Kidney (tissue), 14 donors: ENCODE data around the gene ARID1B. TPM values are rescaled to one million over a fixed set of nuclear protein-coding genes. Genes with fewer than 3 reads are reported as not detected.
A peak's percentile ranks its signal among the peaks of the same experiment; 100 is the strongest.

Source experiments
- DNase-seq, 5 donors: peaks; one replicate each; pipeline ENCODE4 v3.0.0-alpha.2; 2013 to 2020
- FAIRE-seq: peaks from 2 replicates; lab custom pipeline; 2012; peaks lifted over from hg19 to GRCh38; lab: Jason Lieb, UNC
- H3K27ac ChIP-seq, 2 donors: one replicate each; pipeline ENCODE4 v1.7.0; 2013; ENCODE audit warnings: low read depth in 2 of 2, low read length in 2 of 2, inconsistent platforms in 1 of 2
- H3K27me3 ChIP-seq: one replicate; pipeline ENCODE4 v1.7.1; 2013; ENCODE audit warnings: low read length, inconsistent platforms; ENCODE audit not compliant: control insufficient read depth, insufficient read depth
- H3K36me3 ChIP-seq, 3 donors: one replicate each; pipeline versions ENCODE4 v1.7.0 to v1.7.1; 2013; ENCODE audit warnings: low read length in 3 of 3, control low read depth in 1 of 3, inconsistent platforms in 1 of 3; ENCODE audit not compliant: insufficient read depth in 3 of 3, control insufficient read depth in 2 of 3
- H3K4me1 ChIP-seq, 3 donors: one replicate each; pipeline versions ENCODE4 v1.7.0 to v1.7.1; 2013; ENCODE audit warnings: low read length in 3 of 3, inconsistent platforms in 1 of 3, low read depth in 1 of 3; ENCODE audit not compliant: control insufficient read depth in 2 of 3, insufficient read depth in 2 of 3
- H3K4me3 ChIP-seq, 3 donors: one replicate each; pipeline versions ENCODE4 v1.7.0 to v1.8.1; 2013; ENCODE audit warnings: low read length in 3 of 3, control low read depth in 1 of 3, inconsistent platforms in 1 of 3
- H3K9ac ChIP-seq, 3 donors: one replicate each; pipeline versions ENCODE4 v1.7.0 to v1.7.1; 2013; ENCODE audit warnings: low read length in 3 of 3, control low read depth in 1 of 3, inconsistent platforms in 1 of 3
- H3K9me3 ChIP-seq, 3 donors: one replicate each; pipeline versions ENCODE4 v1.7.0 to v1.7.1; 2013; ENCODE audit warnings: low read length in 3 of 3, control low read depth in 1 of 3, inconsistent platforms in 1 of 3; ENCODE audit not compliant: control insufficient read depth in 2 of 3, insufficient read depth in 1 of 3
- intact Hi-C: fragments of 100-400 bp; cut with DNase I; formaldehyde crosslinking; loops from one replicate; pipeline ENCODE4 v1.11.1; 2022
- polyA plus RNA-seq: library from polyadenylated mRNA; stranded (reverse); fragments of 350-450 nt; fragmentation: Illumina TruSeq; extraction: RNeasy Lipid Tissue Mini Kit (QIAGEN cat#74804); gene quantifications from one replicate; pipeline ENCODE4 v1.2.3, GENCODE V29; 2014; ENCODE audit warnings: low read depth, low replicate concordance; ENCODE audit not compliant: insufficient read depth
- total RNA-seq: library from RNA; stranded (reverse); fragmentation: NEBNext Ultra II Directional; extraction: Animal tissue kit (Norgen Biotek cat#: 25700); gene quantifications from one replicate; pipeline ENCODE4 v1.2.1, GENCODE V29; 2021
- TF ChIP-seq, protein P1 (sequence below): IDR thresholded peaks from 3 replicates; pipeline ENCODE4 v1.5.1; 2012; ENCODE audit warnings: mild to moderate bottlenecking, moderate library complexity, borderline replicate concordance; ENCODE audit not compliant: insufficient read depth; ENCODE audit errors: extremely low read depth
- donor health status: control.
- donor health status: control.
- donor health status: control.
- donor health status: control.
- donor health status: control.
- donor health status: DM: yes; HTN: yes; CAD: no.
- donor health status: Normal renal cell carcinoma (clear cell type).

The ARID1B gene
- total and polyA plus RNA-seq, 2 donors from 2014 or later: 16.4 to 110 TPM

DNA sequence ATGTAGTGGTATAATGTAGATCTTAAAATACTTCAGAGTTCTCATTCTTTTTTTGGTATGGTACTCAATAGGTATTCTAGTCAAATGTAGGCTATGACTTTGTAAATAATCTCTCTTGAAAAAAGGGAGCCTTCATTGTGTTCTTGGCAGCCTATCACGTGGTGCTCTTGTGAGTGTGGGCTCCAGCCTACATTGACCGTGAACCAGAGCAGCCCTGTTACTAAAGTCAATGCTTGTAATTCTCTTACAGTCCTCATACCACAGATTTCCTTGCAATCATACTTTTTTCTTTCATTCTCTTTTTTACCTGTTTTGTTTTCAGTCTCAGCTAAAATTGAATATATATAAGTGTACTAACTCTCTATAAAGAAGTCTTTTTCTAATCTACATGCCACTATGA lies 31.1 kb downstream of the ARID1B start:
- Histone ChIP-seq H3K4me3 (no peak overlapping the region), H3K27me3 (no peaks in the 10 kb centered on the region), H3K36me3 (no peaks in the 10 kb centered on the region), H3K27ac (no peak overlapping the region), H3K9ac (no peak overlapping the region), H3K9me3 (peaks cover 0 to 4% (median 0%) of the 10 kb centered on the region in 3 donors), H3K4me1 (peaks cover 3 to 17% (median 5%) of the 10 kb centered on the region in 3 donors)
- DNase-seq (no peak), FAIRE-seq (no peak)
- TF ChIP-seq, protein P1, sequence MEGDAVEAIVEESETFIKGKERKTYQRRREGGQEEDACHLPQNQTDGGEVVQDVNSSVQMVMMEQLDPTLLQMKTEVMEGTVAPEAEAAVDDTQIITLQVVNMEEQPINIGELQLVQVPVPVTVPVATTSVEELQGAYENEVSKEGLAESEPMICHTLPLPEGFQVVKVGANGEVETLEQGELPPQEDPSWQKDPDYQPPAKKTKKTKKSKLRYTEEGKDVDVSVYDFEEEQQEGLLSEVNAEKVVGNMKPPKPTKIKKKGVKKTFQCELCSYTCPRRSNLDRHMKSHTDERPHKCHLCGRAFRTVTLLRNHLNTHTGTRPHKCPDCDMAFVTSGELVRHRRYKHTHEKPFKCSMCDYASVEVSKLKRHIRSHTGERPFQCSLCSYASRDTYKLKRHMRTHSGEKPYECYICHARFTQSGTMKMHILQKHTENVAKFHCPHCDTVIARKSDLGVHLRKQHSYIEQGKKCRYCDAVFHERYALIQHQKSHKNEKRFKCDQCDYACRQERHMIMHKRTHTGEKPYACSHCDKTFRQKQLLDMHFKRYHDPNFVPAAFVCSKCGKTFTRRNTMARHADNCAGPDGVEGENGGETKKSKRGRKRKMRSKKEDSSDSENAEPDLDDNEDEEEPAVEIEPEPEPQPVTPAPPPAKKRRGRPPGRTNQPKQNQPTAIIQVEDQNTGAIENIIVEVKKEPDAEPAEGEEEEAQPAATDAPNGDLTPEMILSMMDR: no peak
- intact Hi-C loops: no loop called here

DNA sequence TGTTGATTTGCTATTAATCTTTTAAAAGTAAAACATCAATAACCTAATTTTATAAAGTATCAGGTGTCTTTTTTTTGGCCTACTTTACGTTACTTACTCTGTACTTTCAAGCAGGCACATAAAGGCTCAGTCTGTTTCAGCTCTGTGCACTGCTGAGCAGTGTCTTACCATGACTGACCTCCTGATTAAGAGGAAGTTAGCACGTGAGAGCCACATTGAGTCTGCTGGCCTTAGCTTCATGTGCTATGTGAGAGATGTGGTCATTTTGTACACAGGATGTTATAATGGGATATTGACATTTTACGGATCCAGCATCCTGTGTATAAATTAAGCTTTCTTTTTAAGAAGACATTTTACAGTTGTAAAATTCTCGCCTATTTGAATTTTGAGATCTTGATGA lies 31.9 kb downstream of the ARID1B start:
- no peaks in the 10 kb centered on the region for H3K27me3 ChIP-seq
- H3K27ac ChIP-seq: no peak overlapping the region
- FAIRE-seq: no peak
- H3K4me1 ChIP-seq: peaks cover 3 to 17% (median 5%) of the 10 kb centered on the region in 3 donors
- TF ChIP-seq, protein P1: no peak
- H3K4me3 ChIP-seq: no peak overlapping the region
- no peak overlapping the region for H3K9ac ChIP-seq
- intact Hi-C loops: no loop called here
- peaks cover 0 to 4% (median 0%) of the 10 kb centered on the region in 3 donors for H3K9me3 ChIP-seq
- no peaks in the 10 kb centered on the region for H3K36me3 ChIP-seq
- peak in 2 of 5 donors; percentile 53 to 67 for DNase-seq

DNA sequence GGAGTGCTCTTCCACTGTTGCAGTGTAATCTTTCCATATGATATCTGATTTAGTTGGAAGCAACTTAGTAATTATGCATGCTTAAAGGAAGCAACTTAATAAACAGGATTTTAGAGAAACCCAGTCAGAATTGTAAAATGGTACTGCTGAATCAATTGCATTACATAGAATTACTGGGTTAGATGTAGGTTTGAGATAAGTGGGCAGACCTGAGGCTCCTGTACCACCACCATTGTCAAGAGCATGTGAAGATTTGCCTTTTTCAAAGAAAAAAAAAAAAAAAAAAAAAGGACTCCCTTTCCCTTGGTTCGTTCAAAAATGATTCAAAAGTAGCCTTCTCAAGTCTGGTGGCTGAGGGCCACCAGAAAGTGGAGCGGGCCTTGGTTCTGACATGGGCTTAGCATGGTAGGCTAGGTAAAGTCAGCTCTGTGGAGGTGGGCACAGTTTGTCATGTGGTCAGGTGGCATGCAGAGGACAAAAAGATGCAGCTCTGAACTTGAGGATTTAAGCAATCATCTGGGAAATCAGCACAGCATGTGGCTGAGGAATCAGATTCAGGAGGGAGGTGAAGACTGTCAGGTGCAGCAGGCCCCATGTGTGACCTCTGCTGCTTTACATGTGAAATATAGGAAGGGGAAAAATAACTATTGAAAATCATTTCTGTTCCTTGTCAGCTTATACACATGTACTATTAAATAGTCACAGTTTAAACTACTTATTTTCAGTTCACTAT lies 32.4 kb downstream of the ARID1B start:
- no peak overlapping the region for H3K27ac ChIP-seq
- DNase-seq (no peak), FAIRE-seq (no peak)
- peaks cover 0 to 4% (median 0%) of the 10 kb centered on the region in 3 donors for H3K9me3 ChIP-seq
- peaks cover 3 to 17% (median 5%) of the 10 kb centered on the region in 3 donors for H3K4me1 ChIP-seq
- no peak overlapping the region for H3K9ac ChIP-seq
- no peaks in the 10 kb centered on the region for H3K27me3 ChIP-seq
- H3K36me3 ChIP-seq: no peaks in the 10 kb centered on the region
- intact Hi-C loops: no loop called here
- no peak overlapping the region for H3K4me3 ChIP-seq
- TF ChIP-seq, protein P1: no peak
